Measurements from ENCODE around the gene OR8B8. TPM values are rescaled to one million over a fixed set of nuclear protein-coding genes. Genes with fewer than 3 reads are reported as not detected.

Gene OR8B8, protein sequence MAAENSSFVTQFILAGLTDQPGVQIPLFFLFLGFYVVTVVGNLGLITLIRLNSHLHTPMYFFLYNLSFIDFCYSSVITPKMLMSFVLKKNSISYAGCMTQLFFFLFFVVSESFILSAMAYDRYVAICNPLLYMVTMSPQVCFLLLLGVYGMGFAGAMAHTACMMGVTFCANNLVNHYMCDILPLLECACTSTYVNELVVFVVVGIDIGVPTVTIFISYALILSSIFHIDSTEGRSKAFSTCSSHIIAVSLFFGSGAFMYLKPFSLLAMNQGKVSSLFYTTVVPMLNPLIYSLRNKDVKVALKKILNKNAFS
- not detected for total RNA-seq
- long read RNA-seq: 0 reads

DNA sequence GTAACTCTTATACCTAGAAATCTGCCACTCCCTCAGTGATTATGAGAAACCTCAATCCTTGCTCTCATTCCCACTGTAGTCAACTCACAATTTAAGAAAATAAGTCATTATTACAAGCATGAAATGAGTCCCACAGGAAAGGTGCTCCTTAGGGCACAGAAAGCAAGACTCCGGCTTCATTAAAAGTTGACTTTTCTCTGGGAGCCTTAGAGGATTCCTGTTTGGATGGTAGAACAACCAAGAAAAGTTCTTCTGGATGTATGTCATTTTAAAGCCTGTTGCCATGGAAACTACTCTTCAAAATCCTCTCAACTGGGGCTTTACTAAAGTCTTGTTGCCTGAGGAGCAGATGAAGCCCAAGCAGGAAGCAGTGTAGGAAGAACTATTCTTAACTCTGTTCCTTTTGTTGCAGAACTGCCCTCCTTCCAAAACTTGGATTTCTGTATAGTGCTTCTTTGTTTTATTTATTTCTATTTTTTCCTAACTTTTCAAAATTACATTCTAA, at the start of gene OR8B8:
TSS of gene OR8B8 (minus strand) at position 51 of the 505 bp plus-strand sequence. CDS start 4,611 bp downstream, outside the sequence.
- H3K4me3 ChIP-seq: no peak within 1 kb of the TSS
- no peak for DNase-seq
- no peaks in the 10 kb centered on the region for H3K4me1 ChIP-seq
- H3K27me3 ChIP-seq (ENCODE audit: low read depth): no peaks in the 10 kb centered on the region
- H3K9me3 ChIP-seq: no peaks in the 10 kb centered on the region
- TF ChIP-seq, protein P1, sequence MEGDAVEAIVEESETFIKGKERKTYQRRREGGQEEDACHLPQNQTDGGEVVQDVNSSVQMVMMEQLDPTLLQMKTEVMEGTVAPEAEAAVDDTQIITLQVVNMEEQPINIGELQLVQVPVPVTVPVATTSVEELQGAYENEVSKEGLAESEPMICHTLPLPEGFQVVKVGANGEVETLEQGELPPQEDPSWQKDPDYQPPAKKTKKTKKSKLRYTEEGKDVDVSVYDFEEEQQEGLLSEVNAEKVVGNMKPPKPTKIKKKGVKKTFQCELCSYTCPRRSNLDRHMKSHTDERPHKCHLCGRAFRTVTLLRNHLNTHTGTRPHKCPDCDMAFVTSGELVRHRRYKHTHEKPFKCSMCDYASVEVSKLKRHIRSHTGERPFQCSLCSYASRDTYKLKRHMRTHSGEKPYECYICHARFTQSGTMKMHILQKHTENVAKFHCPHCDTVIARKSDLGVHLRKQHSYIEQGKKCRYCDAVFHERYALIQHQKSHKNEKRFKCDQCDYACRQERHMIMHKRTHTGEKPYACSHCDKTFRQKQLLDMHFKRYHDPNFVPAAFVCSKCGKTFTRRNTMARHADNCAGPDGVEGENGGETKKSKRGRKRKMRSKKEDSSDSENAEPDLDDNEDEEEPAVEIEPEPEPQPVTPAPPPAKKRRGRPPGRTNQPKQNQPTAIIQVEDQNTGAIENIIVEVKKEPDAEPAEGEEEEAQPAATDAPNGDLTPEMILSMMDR (IDR thresholded peaks at IDR 0.05): no peak
- no peak for ATAC-seq
- intact Hi-C loops (cut with DNase I): no loop called here
- no peak within 1 kb of the TSS for H3K27ac ChIP-seq
- H3K36me3 ChIP-seq: no peaks in the 10 kb centered on the region

DNA sequence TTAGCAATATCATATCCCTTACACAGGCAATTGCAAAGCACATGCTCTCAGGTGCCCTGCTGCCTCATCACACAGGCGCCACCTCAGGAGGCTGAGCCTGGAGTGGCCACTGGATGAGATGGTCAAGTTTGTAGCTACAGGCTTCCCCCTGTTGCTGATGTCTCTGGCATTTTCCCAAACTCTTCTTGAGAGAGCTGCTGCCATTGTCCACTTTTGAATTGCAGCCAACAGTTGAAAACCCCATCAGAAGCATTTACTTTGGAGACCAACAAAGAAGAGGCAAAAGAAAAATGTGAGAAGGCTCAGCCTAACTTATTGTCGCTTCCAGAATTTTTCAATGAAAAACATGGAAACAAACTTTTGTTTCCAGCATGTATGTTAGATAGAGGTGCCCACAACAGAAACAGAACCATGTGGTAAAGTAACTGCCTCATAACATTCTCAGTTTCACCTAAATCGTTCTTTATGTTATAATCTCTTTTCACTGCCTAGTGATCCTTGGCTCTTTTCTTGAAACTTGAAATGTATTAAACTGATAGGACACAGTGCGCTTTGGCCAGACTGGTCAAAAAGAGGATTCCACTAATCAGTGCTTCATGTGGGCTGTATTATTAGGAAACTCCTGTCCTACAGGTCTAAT, 47.6 kb upstream of the OR8B8 start:
- H3K4me3 ChIP-seq: no peak overlapping the region
- ATAC-seq (no peak), DNase-seq (no peak)
- no peaks in the 10 kb centered on the region for H3K36me3 ChIP-seq
- H3K4me1 ChIP-seq: no peaks in the 10 kb centered on the region
- H3K9me3 ChIP-seq: no peaks in the 10 kb centered on the region
- intact Hi-C loops (cut with DNase I): no loop called here
- H3K27ac ChIP-seq: no peak overlapping the region
- TF ChIP-seq, protein P1 (IDR thresholded peaks at IDR 0.05): no peak
- no peaks in the 10 kb centered on the region for H3K27me3 ChIP-seq (ENCODE audit: low read depth)

DNA sequence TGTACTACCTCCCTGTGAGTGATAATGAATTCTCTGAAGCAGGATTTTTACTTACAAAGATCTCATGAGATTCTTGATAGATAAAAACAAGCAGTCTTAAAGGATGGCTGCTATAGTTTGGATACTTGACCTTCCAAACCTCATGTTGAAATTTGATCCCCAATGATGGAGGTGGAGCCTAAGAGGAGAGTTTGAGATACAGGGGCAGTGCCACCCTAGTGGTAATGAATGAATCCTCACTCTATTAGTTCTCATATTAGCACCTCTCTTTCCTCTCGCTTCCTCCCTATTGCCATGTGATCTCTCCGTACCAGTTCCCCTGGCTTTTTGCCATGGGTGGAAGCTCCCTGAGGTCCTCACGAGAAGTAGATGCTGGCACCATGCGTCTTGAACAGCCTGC, 37.9 kb upstream of the OR8B8 start:
- intact Hi-C loops (cut with DNase I): no loop called here
- Histone ChIP-seq H3K4me1 (no peaks in the 10 kb centered on the region), H3K27me3 (ENCODE audit: low read depth) (no peaks in the 10 kb centered on the region), H3K4me3 (no peak overlapping the region), H3K36me3 (no peaks in the 10 kb centered on the region), H3K9me3 (no peaks in the 10 kb centered on the region), H3K27ac (no peak overlapping the region)
- TF ChIP-seq, protein P1 (IDR thresholded peaks at IDR 0.05): no peak
- no peak for ATAC-seq
- DNase-seq: no peak

DNA sequence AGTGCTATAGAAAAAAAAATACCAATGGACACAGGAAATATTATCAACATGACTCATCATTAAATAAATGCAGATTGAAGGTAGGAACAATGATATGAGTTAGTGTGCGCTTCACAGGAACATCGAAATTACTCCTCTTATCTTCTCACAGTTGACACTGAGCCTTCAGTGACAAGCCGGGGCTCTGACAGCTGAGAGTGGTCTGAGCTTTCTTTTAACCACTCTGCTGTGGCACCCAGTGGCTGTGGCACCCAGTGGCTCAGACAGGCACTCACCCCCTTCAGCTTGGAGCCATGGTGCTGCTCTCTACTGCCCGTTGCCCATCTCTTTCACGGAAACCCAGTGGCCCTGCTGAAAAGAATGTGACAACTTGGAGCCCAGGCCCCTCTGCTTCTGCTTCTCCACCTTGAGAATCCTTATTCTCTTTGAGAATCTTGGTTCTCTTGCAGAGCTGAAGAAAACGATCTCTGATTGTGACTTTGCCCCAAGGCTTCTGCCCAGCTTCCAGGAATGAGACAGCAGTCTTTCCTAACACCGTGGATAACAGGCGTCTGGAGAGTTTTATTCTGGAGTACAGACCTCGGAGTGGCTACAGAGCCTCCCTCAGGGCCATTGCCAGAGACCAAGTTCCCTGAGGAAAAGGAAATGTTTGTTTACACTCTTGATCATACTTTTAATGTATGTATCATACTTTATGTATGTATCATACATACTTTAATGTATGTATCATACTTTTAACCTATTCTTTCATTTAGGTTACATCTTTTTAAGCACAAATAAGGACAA, 37.1 kb upstream of the OR8B8 start:
- intact Hi-C loops (cut with DNase I): no loop called here
- no peak for DNase-seq

More for the DNA sequence above, 37.1 kb upstream of the OR8B8 start:
- H3K36me3 ChIP-seq: no peaks in the 10 kb centered on the region
- ATAC-seq: no peak
- H3K27me3 ChIP-seq (ENCODE audit: low read depth): no peaks in the 10 kb centered on the region
- no peaks in the 10 kb centered on the region for H3K9me3 ChIP-seq
- TF ChIP-seq, protein P1 (IDR thresholded peaks at IDR 0.05): no peak
- no peaks in the 10 kb centered on the region for H3K4me1 ChIP-seq
- H3K27ac ChIP-seq: no peak overlapping the region
- no peak overlapping the region for H3K4me3 ChIP-seq

All from lower lobe of right lung (tissue), 2 donors.